GM18907 (cell line): ENCODE results near the gene CIAO3.

Source experiments
- ATAC-seq: cut with Tn5 transposase; IDR thresholded peaks from one replicate; pipeline ENCODE4 v1.9.1; 2021; ENCODE audit warnings: mild to moderate bottlenecking, moderate library complexity; ENCODE audit not compliant: unreplicated experiment

Gene CIAO3

GRCh38 chr16:740764-741505 is at the start of gene CIAO3:
Gene CIAO3 (minus strand): TSS chr16:740997. CDS start chr16:740985, 12 bp downstream.
- ATAC-seq, result peak; percentile 75

DNA sequence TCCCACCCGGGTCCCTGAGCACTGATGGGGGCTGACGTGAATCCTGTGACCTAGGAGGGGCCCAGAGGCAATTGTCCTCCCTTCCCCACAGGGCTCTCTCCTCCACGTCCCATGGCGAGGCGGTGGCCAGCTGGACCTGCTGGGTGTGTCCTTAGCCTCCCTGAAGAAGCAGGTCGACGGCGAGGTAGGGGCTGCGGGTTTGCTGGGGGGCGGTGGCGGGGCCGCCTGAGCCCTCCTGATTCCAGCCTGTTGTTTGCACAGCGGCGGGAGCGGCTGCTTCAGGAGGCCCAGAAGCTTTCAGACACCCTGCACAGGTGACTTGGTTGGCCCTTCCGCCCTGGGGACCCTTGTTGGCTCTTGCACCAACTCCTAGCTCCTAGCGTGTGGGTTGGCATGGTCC is 49.3 kb upstream of the CIAO3 start:
- no peak for ATAC-seq

- ATAC-seq, result no peak
Measured at GRCh38 chr16:789191-789850, 48.5 kb upstream of the CIAO3 start.

DNA sequence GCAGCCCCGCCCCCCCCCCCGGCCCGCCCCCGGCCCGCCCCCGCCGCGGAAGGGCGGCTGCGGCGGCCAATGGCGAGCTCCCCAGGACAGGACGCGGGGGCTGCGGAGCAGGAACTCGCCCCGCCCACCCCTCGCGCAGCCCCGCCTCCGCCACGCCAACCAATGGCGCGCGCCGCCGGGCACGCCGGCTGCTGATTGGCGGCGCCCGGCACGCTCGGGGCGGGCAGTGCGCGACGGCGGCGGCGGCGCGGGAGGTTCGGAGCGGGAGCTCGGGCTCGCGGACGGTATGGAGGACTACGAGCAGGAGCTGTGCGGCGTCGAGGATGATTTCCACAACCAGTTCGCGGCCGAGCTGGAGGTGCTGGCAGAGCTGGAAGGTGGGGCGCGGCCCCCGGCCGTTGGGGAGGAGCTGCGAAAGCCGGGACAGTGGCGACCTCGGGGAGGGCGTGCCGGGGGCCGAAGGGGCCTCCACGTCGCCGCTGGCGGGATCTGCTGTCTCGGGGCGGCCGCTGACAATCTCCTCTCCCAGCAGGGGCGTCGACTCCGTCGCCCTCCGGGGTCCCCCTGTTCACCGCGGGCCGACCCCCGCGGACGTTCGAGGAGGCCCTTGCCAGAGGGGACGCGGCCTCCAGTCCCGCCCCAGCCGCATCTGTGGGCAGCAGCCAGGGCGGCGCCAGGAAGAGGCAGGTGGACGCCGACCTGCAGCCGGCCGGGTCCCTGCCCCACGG is 47.8 kb upstream of the CIAO3 start, which contains the start of gene CHTF18:
CHTF18 (plus strand) TSS at position 222 of the 728 bp plus-strand sequence; CDS start at position 287, 65 bp downstream.
- ATAC-seq, result peak; percentile 59

DNA sequence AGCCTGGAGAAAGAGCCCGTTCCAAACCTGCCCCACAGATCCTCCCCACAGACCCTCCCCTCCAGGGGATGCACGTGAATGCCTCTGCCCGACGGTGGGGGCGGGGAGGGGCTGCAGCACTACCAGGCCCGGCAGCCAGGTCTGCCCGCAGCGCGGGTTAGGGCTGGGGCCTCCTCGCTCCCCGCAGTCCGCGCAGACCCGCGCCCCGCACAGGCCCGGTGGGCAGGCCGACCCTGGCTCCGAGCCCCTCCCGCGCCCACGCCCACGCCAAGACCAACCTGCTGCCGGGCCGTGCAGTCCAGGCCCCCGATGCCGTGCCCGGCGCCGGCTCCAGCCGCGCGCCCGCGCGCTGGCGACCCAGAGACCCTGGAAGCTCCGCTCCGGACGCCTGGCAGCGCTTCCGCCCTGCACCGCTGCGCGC is 47.2 kb upstream of the CIAO3 start, which contains the start of gene RPUSD1:
RPUSD1 (minus strand) TSS at position 404 of the 421 bp plus-strand sequence. CDS start 644 bp downstream, outside the sequence.
- peak; percentile 22 for ATAC-seq

DNA sequence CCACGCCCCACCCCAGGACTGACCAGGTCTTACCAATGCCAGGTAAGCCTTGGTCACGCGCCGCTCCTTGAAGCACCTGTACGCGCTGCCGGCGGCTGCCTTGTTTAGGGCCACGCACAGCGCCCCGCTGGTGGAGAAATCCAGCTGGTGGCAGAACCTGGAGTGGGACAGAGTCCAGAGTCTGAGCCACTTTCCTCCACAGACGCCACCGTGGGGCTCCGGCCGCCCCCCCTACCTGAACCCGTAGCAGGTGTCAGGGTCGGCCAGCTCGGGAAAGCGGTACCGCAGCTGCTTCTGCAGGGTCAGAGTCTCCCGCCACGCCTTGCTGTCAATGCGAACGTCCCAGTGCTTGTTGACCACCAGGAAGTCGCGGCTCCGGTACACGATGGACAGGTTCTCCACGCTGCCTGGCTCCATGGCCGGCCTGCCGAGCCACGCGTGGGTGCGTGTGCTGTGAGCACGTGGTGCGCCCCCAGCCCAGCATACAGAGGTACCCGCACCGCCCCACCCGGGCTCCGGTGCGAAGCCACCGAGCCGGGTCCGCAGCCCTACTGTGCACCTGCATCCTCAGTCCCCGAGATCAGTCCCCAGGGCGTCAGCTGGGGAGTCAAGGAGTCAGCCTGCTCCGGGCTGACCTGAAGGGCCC is 46.6 kb upstream of the CIAO3 start:
- no peak for ATAC-seq

DNA sequence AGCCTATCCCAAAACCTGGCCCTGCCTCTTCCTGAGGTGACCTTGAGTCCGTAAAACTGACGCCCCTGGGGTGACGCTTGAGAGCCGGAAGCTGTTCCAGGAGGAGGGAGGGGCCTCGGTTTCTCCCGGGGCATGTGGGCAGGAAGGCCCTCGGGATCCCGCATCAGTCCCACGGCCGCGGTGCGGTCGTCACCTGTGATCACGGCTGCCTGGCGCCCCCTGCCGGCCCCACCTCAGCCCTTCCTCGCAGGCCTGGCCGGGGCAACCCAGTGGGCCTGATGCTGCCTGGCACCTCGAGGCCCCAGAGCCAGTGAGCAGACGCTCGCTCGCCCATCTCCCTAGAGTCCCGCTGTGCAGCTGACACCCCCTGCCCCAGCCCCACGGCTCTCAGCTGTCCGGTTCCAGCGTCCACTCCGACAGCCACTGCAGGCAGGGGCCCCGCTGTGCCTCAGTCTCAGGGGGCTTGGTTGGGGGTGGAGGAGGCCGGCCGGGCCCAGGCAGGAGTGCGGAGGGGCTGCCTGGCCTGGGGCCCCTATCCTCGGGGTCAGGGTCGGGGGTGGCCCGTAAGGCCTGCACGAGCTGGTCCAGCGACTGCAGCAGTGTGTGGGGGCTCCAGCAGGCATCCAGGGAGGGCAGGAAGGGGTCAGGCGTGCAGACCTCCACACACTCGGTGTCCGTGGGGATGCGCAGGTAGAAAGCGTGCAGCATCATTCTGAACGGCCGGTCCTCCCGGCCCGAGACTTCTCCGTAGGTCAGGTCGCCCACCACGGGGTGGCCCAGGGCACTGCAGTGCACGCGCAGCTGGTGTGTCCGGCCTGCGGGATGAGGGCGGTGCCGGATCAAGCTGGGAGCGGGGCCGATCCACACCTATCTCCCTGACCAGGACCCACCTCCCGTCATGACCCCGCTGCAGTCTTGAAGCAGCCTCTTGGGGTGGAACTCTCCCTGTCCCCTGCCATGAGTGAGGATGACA is 45.1 kb upstream of the CIAO3 start:
- no peak for ATAC-seq

DNA sequence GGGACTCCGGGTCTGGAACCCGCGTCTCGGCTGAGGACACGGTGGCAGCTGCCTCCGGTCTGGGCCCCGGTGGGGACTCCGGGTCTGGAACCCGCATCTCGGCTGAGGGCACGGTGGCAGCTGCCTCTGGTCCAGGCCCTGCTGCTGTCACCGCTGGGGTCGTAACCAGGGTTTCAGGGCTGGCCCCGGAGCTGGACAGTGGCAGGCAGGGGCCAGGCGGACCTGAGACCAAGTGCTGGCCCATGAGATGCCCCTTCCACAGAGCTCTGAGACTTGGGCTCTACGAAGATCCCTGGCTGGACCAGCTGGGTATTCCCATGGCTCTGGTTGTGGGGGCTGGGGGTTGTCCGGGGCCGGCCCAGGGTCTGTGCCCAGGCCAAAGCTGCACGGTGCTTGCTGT is 43.6 kb upstream of the CIAO3 start:
- no peak for ATAC-seq

DNA sequence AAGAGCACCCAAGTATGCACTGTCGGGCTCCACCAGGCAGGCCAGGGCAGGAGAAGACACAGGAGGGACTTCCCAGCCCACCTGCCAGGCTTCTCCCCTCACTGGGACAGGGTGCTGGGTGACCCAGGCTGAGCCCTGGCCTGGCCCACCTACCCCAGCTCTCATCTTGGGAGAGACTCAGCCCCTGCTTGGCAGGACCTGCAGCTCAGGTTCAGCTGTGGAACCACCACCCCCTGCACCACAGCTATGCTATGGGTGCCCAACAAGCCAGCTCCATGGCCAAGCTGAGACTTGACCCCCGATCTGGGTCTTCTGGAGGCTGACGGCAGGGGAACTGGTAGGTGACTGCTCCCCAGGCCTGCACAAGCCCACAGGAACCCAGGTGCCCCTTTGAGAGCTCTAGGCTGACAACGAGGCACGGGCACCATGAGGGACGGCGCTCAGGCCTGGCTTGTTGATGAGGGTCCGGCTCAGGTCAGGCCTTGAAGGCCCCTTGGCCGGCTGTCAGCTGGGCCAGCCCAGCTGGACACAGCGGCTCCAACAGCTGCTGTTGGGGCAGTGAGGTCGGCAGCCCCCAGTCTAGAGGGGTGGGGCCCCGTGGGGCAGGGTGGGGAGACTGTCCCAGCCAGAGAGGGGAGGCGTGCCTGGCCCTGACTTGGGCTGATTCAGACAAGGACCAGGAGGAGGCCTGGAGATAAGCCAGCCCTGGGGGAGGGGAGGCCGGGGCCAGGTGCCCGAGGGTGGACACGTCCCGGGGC is 42.8 kb upstream of the CIAO3 start:
- no peak for ATAC-seq

- ATAC-seq, result no peak
Measured at GRCh38 chr16:782766-783403, 42.1 kb upstream of the CIAO3 start.

DNA sequence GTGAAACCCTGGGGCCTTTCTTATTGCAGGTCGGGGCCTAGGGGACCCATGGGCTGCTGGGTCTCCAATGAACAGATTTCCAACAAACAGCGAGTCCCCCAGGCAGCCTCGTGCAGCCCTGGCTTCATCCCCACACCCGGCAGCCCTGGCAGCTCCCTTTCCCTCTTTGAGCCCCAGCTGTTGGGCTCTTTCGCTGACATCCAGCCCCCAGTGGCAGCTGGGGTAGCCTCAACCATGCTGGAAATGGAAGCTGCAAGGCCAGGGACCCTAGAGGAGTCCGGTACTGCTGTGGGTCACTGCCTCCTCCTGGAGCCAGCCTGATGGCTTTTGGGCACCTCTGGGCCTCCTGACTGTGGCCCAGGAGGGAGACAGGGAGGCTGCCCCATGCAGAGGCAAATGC is 41.5 kb upstream of the CIAO3 start:
- no peak for ATAC-seq

DNA sequence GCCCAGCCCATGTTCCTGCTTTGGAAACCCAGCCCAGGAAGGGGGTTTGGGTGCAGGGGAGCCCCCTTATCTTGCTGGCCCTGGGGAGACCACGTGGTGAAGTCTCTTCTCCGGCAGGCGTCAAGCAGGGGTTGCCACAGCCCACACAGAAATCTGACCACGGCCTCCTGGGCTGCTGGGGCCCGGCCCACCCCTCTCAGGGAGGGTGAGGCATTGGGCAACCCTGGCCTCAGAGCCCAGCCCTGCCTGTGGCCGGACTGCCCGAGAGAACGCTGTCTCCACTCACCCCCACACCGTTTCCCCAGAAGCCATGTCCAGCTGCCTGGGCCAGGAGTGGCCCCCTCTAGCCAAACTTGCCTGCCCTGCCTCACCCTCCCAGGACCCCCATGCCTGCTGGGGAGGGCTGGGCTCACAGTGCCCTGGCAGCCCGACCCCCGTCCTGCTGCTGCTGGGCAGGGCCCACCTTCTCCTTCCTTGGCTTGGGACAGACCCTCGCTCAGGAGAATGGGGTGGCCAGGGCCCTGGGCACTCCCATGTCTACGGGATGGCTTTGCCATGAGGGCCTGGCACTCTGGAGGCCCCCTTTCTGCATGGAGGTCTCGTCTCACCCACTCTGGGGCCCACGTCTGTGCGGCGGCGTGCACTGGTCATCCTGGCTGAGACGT is 40.7 kb upstream of the CIAO3 start:
- ATAC-seq, result no peak

GRCh38 chr16:780296-780695 is 39.5 kb upstream of the CIAO3 start:
- ATAC-seq, result no peak

- ATAC-seq, result no peak
Measured at GRCh38 chr16:779561-779960, 38.8 kb upstream of the CIAO3 start.

DNA sequence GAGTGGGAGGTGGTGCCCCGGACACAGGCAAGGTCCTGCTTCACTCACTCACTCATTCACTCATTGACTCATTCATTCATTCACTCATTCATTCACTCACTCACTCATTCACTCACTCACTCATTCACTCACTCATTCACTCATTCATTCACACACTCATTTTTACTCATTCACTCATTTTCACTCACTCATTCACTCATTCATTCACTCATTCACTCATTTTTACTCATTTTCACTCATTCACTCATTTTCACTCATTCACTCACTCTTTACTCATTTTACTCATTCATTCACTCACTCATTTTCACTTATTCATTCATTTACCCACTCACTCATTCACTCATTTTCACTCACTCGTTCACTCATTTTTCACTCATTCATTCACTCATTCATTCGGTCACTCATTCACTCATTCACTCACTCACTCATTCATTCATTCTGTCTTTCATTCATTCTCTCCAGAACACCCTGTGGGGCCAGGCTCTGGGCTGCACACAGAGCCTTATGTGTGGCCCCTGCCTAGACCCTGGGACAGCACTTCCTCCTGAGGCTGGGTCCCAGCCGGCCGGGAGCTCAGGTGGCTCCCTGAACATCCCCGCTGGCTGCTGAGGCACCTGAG is 38.2 kb upstream of the CIAO3 start:
- ATAC-seq, result no peak

- ATAC-seq, result no peak
Measured at GRCh38 chr16:778447-778846, 37.6 kb upstream of the CIAO3 start.

DNA sequence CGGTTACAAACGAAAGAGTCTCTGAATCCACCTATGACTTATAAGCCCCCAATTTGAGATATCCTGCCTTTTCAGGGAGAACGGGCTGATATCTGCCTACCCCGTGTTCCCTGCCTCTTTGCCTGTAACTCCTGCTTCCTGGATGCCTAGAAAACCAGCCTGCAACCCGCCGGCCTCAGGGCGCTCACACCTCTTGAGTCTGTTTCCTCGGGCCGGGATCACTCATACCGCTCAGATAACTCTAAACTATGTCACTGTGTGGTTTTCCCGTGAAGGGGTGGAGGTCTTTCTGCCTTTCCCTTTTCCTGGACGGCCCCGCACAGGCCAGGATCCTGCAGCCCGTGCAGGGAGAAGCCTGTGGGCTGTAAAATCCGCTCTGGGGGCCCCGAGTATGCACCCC is 37.0 kb upstream of the CIAO3 start:
- no peak for ATAC-seq

DNA sequence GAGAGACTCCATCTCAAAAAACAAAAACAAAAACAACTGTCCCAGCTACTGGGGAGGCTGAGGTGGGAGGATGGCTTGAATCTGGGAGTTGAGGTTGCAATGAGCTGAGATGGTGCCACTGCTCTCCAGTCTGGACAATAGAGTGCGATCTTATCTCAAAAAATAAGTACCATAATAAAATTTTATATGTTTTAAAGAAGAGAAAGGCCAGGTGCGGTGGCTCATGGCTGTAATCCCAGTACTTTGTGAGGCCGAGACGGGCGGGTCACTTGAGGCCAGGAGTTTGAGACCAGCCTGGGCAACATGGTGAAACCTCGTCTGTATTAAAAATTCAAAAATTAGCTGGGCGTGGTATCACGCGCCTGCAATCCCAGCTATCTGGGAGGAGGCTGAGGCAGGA is 36.0 kb upstream of the CIAO3 start:
- ATAC-seq, result no peak
